Muscle of arm (tissue), 12 donors: ENCODE results near the gene ZBTB44. TPM values are rescaled to one million over a fixed set of nuclear protein-coding genes. Genes with fewer than 3 reads are reported as not detected.

ENCODE experiments used
- DNase-seq: peaks from one replicate; pipeline ENCODE4 v3.0.0-alpha.2; 2013
- polyA plus RNA-seq, 12 donors: library from polyadenylated mRNA; unstranded; fragments of 120-200 nt; gene quantifications; one replicate each; pipeline ENCODE4 v1.2.1, GENCODE V29; 2013; ENCODE audit not compliant: insufficient read length in 12 of 12

ZBTB44 gene
- polyA plus RNA-seq, 12 donors, result 24.3 to 41.6 (median 29.9) TPM; not detected in 1

GRCh38 chr11:130178441-130179339 is 136.0 kb downstream of the ZBTB44 start:
- peak; percentile 47 for DNase-seq

GRCh38 chr11:130177782-130178181 is 136.9 kb downstream of the ZBTB44 start:
- DNase-seq, result no peak

Other genes with a start within 250 kb of the ZBTB44 start
- gene APLP2, start 245.0 kb downstream of the ZBTB44 start, polyA plus RNA-seq, result 100 to 1,000 TPM; 122 to 365 (median 146) TPM
- 10 to 100 TPM in 2 of 12 donors, 1 to 10 TPM in 2, under 1 TPM in 7, not detected in 1; 0.21 to 42.4 (median 0.59) TPM for gene ST14, start 155.1 kb downstream of the ZBTB44 start, polyA plus RNA-seq
- 10 to 100 TPM in 8 of 12 donors, 1 to 10 TPM in 3, not detected in 1; 4.9 to 17.8 (median 12.7) TPM for gene ADAMTS8, start 113.7 kb upstream of the ZBTB44 start, polyA plus RNA-seq
- gene ADAMTS15, start 133.7 kb upstream of the ZBTB44 start, polyA plus RNA-seq, result 10 to 100 TPM in 11 of 12 donors, not detected in 1; 12.1 to 27.2 (median 18.7) TPM